ENCODE results near the gene SLC16A8. TPM values are rescaled to one million over a fixed set of nuclear protein-coding genes. Genes with fewer than 3 reads are reported as not detected.

The SLC16A8 gene
- total and polyA plus RNA-seq, 2 of the 13 experiments (the other 11 are each of a cell fraction or from before 2014, with no cell fraction given), result not detected

GRCh38 chr22:38051900-38052862 is 31.8 kb downstream of the SLC16A8 start (continued):
- TF ChIP-seq ZBTB34 (CRISPR knock-in tag; IDR thresholded peaks at IDR 0.05), result no peak
- no peak; the same call in 1 of the 2 replicates for TF ChIP-seq ZNF232 (CRISPR knock-in tag; IDR thresholded peaks at IDR 0.05; ENCODE audit: borderline replicate concordance)
- no peak for TF ChIP-seq RBFOX2 (IDR thresholded peaks at IDR 0.05; ENCODE audit: low read depth, low read length)
- no peak for TF ChIP-seq ZNF512B (CRISPR knock-in tag; IDR thresholded peaks at IDR 0.05; ENCODE audit: borderline replicate concordance)
- no peak for TF ChIP-seq REPIN1 (CRISPR knock-in tag; IDR thresholded peaks at IDR 0.05; ENCODE audit: borderline replicate concordance, low read depth)
- TF ChIP-seq CENPBD1 (CRISPR knock-in tag; IDR thresholded peaks at IDR 0.05; ENCODE audit: borderline replicate concordance, low read depth), result no peak
- no peak for TF ChIP-seq ATF7-NPFF (CRISPR knock-in tag; IDR thresholded peaks at IDR 0.05; ENCODE audit: low read depth)
- no peak for TF ChIP-seq RBM22 (optimal IDR thresholded peaks at IDR 0.05; ENCODE audit: low read length)
- TF ChIP-seq NR2C2 (CRISPR knock-in tag; IDR thresholded peaks at IDR 0.05; ENCODE audit: borderline replicate concordance), result no peak
- TF ChIP-seq TFE3 (CRISPR knock-in tag; IDR thresholded peaks at IDR 0.05), result peak; percentile 75
- TF ChIP-seq CSRNP2 (CRISPR knock-in tag; conservative IDR thresholded peaks at IDR 0.05; ENCODE audit: low read depth), result no peak
- peak; percentile 69; the same call in 1 of the 2 replicates for TF ChIP-seq SMAD3 (CRISPR knock-in tag; IDR thresholded peaks at IDR 0.05)
- TF ChIP-seq ZNF713 (CRISPR knock-in tag; IDR thresholded peaks at IDR 0.05), result no peak
- TF ChIP-seq ZNF749 (CRISPR knock-in tag; IDR thresholded peaks at IDR 0.05; ENCODE audit: borderline replicate concordance), result no peak
- TF ChIP-seq FLYWCH1 (CRISPR knock-in tag; IDR thresholded peaks at IDR 0.05), result no peak
- no peak for TF ChIP-seq ZNF264 (CRISPR knock-in tag; IDR thresholded peaks at IDR 0.05)
- TF ChIP-seq GLI4 (CRISPR knock-in tag; IDR thresholded peaks at IDR 0.05; ENCODE audit: borderline replicate concordance), result 0 out of 2 replicates have a peak, but pooled peaks have one; percentile 48
- TF ChIP-seq RBM39 (IDR thresholded peaks at IDR 0.05; ENCODE audit: low read depth, low read length, poor library complexity, severe bottlenecking), result peak; percentile 45
- TF ChIP-seq HIVEP1 (CRISPR knock-in tag; IDR thresholded peaks at IDR 0.05), result no peak
- peak; percentile 84 for TF ChIP-seq ZNF501 (CRISPR knock-in tag; IDR thresholded peaks at IDR 0.05)
